ENCODE measurements around the gene PCED1A. TPM values are rescaled to one million over a fixed set of nuclear protein-coding genes. Genes with fewer than 3 reads are reported as not detected.

The PCED1A gene
- total and polyA plus RNA-seq, 9 of the 15 experiments (the other 6 are each of a cell fraction or from before 2014, with no cell fraction given) = 1.5 to 11.5 (median 5.9) TPM

GRCh38 chr20:2840138-2840966 is at the start of gene PCED1A, which contains the start of gene VPS16 (continued):
- TF ChIP-seq GMEB1 (CRISPR knock-in tag; IDR thresholded peaks at IDR 0.05) (no peak), ZNF407 (IDR thresholded peaks at IDR 0.05; ENCODE audit: low read depth) (no peak), ZNF280B (CRISPR knock-in tag; IDR thresholded peaks at IDR 0.05) (no peak), COPS2 (conservative IDR thresholded peaks at IDR 0.05) (no peak), ARID2 (IDR thresholded peaks at IDR 0.05) (no peak), PRDM10 (IDR thresholded peaks at IDR 0.05; ENCODE audit: partially characterized antibody) (no peak), PRMT5 (CRISPR knock-in tag; IDR thresholded peaks at IDR 0.05) (no peak), THAP12 (CRISPR knock-in tag; IDR thresholded peaks at IDR 0.05) (no peak)
